Duodenal mucosa (tissue), 2 donors: ENCODE measurements around the gene PDE4A.

Source experiments
- H3K27ac ChIP-seq: one replicate; pipeline ENCODE4 v1.7.0; 2013; ENCODE audit warnings: low read depth, low read length
- H3K27me3 ChIP-seq, 2 donors: one replicate each; pipeline ENCODE4 v1.7.0; 2013; ENCODE audit warnings: low read length in 2 of 2, control low read depth in 1 of 2; ENCODE audit not compliant: insufficient read depth in 2 of 2, control insufficient read depth in 1 of 2
- H3K36me3 ChIP-seq, 2 donors: one replicate each; pipeline ENCODE4 v1.7.0; 2013; ENCODE audit warnings: low read length in 2 of 2, control low read depth in 1 of 2; ENCODE audit not compliant: insufficient read depth in 2 of 2, control insufficient read depth in 1 of 2
- H3K4me1 ChIP-seq, 2 donors: one replicate each; pipeline ENCODE4 v1.7.0; 2013; ENCODE audit warnings: low read length in 2 of 2, control low read depth in 1 of 2; ENCODE audit not compliant: insufficient read depth in 2 of 2, control insufficient read depth in 1 of 2
- H3K4me3 ChIP-seq, 2 donors: one replicate each; pipeline ENCODE4 v1.7.0; 2013; ENCODE audit warnings: low read length in 2 of 2, low read depth in 1 of 2
- H3K9ac ChIP-seq, 2 donors: one replicate each; pipeline ENCODE4 v1.7.0; 2013; ENCODE audit warnings: low read length in 2 of 2, low read depth in 1 of 2
- H3K9me3 ChIP-seq, 2 donors: one replicate each; pipeline ENCODE4 v1.7.0; 2013; ENCODE audit warnings: low read length in 2 of 2, control low read depth in 1 of 2; ENCODE audit not compliant: control insufficient read depth in 1 of 2

PDE4A gene

DNA sequence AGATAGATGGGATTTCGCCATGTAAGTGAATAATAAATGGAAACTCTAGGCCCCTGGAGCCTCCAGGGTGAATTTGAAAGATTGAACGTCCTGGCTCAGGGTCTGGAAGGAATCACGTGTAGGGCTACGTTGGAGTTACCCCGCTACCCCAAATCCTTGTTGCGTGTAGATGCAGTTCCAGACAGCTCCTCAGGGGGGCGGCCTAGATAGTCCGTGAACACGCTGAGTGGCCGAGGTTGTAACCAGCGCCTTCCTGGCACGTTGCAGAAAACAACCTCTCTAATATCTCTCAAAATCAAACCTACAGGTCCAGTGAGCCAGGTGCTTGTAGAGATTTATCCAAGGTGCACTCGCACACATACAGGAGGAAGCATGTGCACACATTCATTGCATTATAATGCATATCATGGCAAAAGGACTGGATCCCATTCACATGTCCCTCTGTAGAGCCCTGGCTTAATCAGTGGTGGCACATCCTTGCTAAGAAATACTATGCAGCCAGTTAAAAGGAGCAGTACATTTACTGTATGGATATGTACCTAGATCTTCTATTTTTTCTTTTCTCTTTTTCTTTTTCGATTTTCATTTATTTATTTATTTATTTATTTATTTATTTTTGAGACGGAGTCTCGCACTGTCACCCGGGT, 85.4 kb downstream of the PDE4A start:
- no peaks in the 10 kb centered on the region for H3K36me3 ChIP-seq
- H3K4me1 ChIP-seq = peaks cover 13 to 14% of the 10 kb centered on the region in 2 donors
- H3K4me3 ChIP-seq = no peak overlapping the region
- H3K9me3 ChIP-seq = no peaks in the 10 kb centered on the region
- H3K9ac ChIP-seq = no peak overlapping the region
- H3K27me3 ChIP-seq = peaks cover 4% of the 10 kb centered on the region in 2 donors
- H3K27ac ChIP-seq = no peak overlapping the region

GRCh38 chr19:10508036-10508435, 87.7 kb downstream of the PDE4A start:
- Histone ChIP-seq H3K27me3 (peaks cover 8% of the 10 kb centered on the region in 2 donors), H3K9ac (no peak overlapping the region), H3K4me3 (no peak overlapping the region), H3K36me3 (no peaks in the 10 kb centered on the region), H3K9me3 (no peaks in the 10 kb centered on the region), H3K4me1 (peaks cover 2 to 3% of the 10 kb centered on the region in 2 donors), H3K27ac (no peak overlapping the region)

DNA sequence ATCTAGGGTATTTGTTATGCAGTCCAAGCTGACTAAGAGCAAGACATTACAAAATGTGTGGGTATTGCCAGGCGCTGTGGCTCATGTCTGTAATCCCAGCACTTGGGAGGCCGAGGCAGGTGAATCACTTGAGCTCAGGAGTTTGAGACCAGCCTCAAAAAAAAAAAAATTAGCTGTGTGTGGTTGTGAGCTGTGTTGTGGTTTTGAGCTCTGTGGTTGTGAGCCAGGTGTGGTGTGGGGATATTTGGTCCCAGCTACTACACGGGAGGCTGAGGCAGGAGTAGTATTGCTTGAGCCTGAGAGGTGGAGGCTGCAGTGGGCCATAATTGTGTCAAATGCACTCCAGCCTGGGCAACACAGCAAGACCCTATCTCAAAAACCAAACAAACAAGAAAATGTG, 88.4 kb downstream of the PDE4A start:
- Histone ChIP-seq H3K27me3 (peaks cover 15% of the 10 kb centered on the region in 2 donors), H3K9ac (no peak overlapping the region), H3K36me3 (no peaks in the 10 kb centered on the region), H3K27ac (no peak overlapping the region), H3K4me1 (peaks cover 2 to 3% of the 10 kb centered on the region in 2 donors), H3K9me3 (no peaks in the 10 kb centered on the region), H3K4me3 (no peak overlapping the region)

DNA sequence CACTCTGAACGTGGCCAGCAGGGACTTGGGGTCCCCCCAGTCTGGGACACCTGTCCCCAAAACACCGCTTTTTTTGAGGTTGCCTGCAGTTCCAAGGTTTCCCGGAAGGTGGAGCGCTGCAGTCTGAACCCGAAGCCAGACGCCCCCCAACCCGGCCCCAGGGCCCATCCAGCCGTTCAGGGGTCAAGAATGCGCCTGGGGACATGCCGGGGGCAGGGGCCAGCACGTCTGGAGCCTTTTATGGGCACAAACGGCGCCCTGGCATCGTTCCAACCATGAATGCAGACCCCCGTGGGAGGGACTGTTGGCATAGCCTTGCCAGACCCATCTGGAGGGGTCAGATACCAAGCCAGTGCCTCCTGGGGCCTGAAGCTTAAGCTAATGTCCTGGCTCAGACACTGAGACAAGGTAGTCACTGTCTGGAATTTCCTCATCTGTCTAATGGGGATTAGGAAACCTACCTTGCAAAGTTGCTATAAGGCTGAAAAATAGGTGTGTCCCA, 90.0 kb downstream of the PDE4A start:
- H3K4me3 ChIP-seq = no peak overlapping the region
- no peaks in the 10 kb centered on the region for H3K36me3 ChIP-seq
- H3K27ac ChIP-seq = no peak overlapping the region
- H3K4me1 ChIP-seq = peaks cover 2 to 3% of the 10 kb centered on the region in 2 donors
- no peak overlapping the region for H3K9ac ChIP-seq
- no peaks in the 10 kb centered on the region for H3K9me3 ChIP-seq
- H3K27me3 ChIP-seq = peaks cover 30 to 31% of the 10 kb centered on the region in 2 donors

DNA sequence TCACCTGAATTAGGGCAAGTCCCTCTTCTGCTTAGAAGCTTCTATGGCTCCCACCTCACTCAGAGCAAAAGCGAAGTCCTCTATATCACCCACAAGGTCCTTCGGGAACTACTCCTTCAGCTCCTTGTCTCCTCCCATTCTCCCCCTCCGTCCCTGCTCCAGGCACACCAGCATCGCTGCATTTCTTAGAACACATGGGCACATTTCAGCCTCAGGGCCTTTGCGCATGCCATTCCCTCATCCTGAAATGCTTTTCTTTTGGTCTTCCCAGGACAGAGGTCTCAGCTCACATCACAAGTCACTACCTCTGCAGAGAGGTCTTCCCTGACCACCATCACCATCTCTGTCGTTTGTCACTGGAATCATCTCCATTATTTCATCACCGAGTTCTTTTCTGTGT, 92.9 kb downstream of the PDE4A start:
- no peak overlapping the region for H3K4me3 ChIP-seq
- peaks cover 52 to 57% of the 10 kb centered on the region in 2 donors for H3K27me3 ChIP-seq
- H3K27ac ChIP-seq = no peak overlapping the region
- H3K36me3 ChIP-seq = no peaks in the 10 kb centered on the region
- peaks cover 3 to 14% of the 10 kb centered on the region in 2 donors for H3K4me1 ChIP-seq
- H3K9ac ChIP-seq = no peak overlapping the region
- no peaks in the 10 kb centered on the region for H3K9me3 ChIP-seq

GRCh38 chr19:10514211-10515145, 94.1 kb downstream of the PDE4A start:
- no peak overlapping the region for H3K27ac ChIP-seq
- no peaks in the 10 kb centered on the region for H3K9me3 ChIP-seq
- no peak overlapping the region for H3K9ac ChIP-seq
- peaks cover 3 to 21% of the 10 kb centered on the region in 2 donors for H3K4me1 ChIP-seq
- no peak overlapping the region for H3K4me3 ChIP-seq
- peaks cover 65 to 70% of the 10 kb centered on the region in 2 donors for H3K27me3 ChIP-seq
- H3K36me3 ChIP-seq = no peaks in the 10 kb centered on the region

DNA sequence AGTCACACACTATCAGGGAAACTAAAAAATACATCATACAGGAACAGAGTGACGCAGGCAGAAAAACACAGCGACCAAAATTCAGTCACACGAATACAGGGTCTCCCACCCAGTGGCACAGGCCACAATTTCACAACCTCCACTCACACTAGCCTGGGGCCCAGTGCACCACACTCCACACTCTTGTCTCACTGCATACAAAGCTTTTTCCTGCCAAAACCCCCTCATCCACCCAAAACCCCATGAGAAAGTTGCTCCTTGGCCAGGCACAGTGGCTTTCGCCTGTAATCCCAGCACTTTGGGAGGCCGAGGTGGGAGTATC, 95.7 kb downstream of the PDE4A start:
- Histone ChIP-seq H3K27me3 (peaks cover 66 to 72% of the 10 kb centered on the region in 2 donors), H3K27ac (no peak overlapping the region), H3K36me3 (no peaks in the 10 kb centered on the region), H3K4me1 (peaks cover 0 to 19% of the 10 kb centered on the region in 2 donors), H3K9me3 (no peaks in the 10 kb centered on the region), H3K9ac (no peak overlapping the region), H3K4me3 (no peak overlapping the region)

GRCh38 chr19:10516671-10517286, 96.4 kb downstream of the PDE4A start:
- peaks cover 70 to 72% of the 10 kb centered on the region in 2 donors for H3K27me3 ChIP-seq
- no peaks in the 10 kb centered on the region for H3K9me3 ChIP-seq
- no peak overlapping the region for H3K27ac ChIP-seq
- no peak overlapping the region for H3K4me3 ChIP-seq
- no peaks in the 10 kb centered on the region for H3K36me3 ChIP-seq
- no peak overlapping the region for H3K9ac ChIP-seq
- H3K4me1 ChIP-seq = peaks cover 0 to 19% of the 10 kb centered on the region in 2 donors

DNA sequence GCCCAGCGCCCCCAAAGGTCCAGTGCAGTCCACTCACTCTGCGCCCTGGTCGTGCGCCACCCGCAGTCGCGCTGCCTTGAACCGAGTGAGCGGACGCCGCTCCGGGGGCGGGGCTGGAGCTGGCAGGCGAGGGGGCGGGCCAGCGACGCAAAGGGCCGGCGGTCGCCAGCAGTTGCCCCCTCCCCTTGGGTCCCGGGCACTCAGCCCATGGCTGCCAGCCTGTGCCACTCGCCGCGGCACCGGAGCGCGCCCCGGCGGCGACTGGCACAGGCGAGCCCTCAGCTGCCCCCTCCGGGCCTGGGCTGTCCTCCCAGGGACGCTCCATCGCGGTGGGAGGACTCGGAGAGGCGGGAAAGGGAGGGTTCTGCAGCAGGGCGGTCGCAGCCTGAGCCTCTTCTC, 97.0 kb downstream of the PDE4A start, which contains the start of gene S1PR5:
TSS of gene S1PR5 (minus strand) at position 87 of the 399 bp plus-strand sequence. CDS start 2,436 bp downstream, outside the sequence.
- H3K4me3 ChIP-seq = peak within 1 kb of the TSS; percentile 35 to 43
- no peaks in the 10 kb centered on the region for H3K9me3 ChIP-seq
- H3K9ac ChIP-seq = no peak within 1 kb of the TSS
- no peaks in the 10 kb centered on the region for H3K36me3 ChIP-seq
- peaks cover 72 to 73% of the 10 kb centered on the region in 2 donors for H3K27me3 ChIP-seq
- H3K27ac ChIP-seq = no peak within 1 kb of the TSS
- H3K4me1 ChIP-seq = peaks cover 0 to 19% of the 10 kb centered on the region in 2 donors
